CD4-positive, CD25-positive, alpha-beta regulatory T cell (primary cell): Measurements from ENCODE around the gene SPAG16. TPM values are rescaled to one million over a fixed set of nuclear protein-coding genes. Genes with fewer than 3 reads are reported as not detected.

Source experiments
- ATAC-seq, 2 donors: fragments of 150-1000 bp; cut with Tn5 transposase; one replicate each; pipeline ENCODE4 v1.10.0; 2021; ENCODE audit warnings: low read depth in 2 of 2, moderate number of reproducible peaks in 2 of 2, moderate library complexity in 1 of 2
- DNase-seq, 3 donors: peaks; one replicate each; pipeline versions ENCODE4 v3.0.0 to v3.0.0-alpha.2; 2012 to 2022; ENCODE audit warnings: mixed read lengths in 1 of 3
- H3K27ac ChIP-seq: one replicate; pipeline ENCODE4 v1.7.0; 2013; ENCODE audit warnings: mild to moderate bottlenecking, low read length; ENCODE audit not compliant: insufficient read depth, poor library complexity, severe bottlenecking
- H3K27me3 ChIP-seq: one replicate; pipeline ENCODE4 v1.7.0; 2013; ENCODE audit warnings: low read length; ENCODE audit not compliant: control insufficient read depth, insufficient read depth
- H3K36me3 ChIP-seq: one replicate; pipeline ENCODE4 v1.7.0; 2013; ENCODE audit warnings: mild to moderate bottlenecking, low read length, moderate library complexity; ENCODE audit not compliant: control insufficient read depth, insufficient read depth
- H3K4me1 ChIP-seq: 2 replicates; pipeline ENCODE4 v1.7.0; 2013; ENCODE audit warnings: mild to moderate bottlenecking, low read length; ENCODE audit not compliant: insufficient read depth, control insufficient read depth, poor library complexity, severe bottlenecking
- H3K4me3 ChIP-seq: one replicate; pipeline ENCODE4 v1.7.0; 2013; ENCODE audit warnings: low read depth, mild to moderate bottlenecking, low read length, moderate library complexity
- H3K9me3 ChIP-seq, 2 experiments: 1 replicate in 1 of 2; 2 replicates in 1 of 2; pipeline ENCODE4 v1.7.0; 2013; ENCODE audit warnings: low read length in 2 of 2, mild to moderate bottlenecking in 1 of 2, moderate library complexity in 1 of 2; ENCODE audit not compliant: control insufficient read depth in 2 of 2
- H3K27ac Mint-ChIP-seq, 3 donors: one replicate each; pipeline ENCODE4 v1.8.0; 2020 to 2022; ENCODE audit warnings: mild to moderate bottlenecking in 3 of 3, mixed read lengths in 3 of 3, moderate library complexity in 2 of 3
- H3K27me3 Mint-ChIP-seq: one replicate; pipeline ENCODE4 v1.8.0; 2022; ENCODE audit warnings: mild to moderate bottlenecking, mixed read lengths
- H3K36me3 Mint-ChIP-seq: one replicate; pipeline ENCODE4 v1.8.0; 2020; ENCODE audit warnings: mixed read lengths
- H3K4me1 Mint-ChIP-seq, 4 donors: one replicate each; pipeline ENCODE4 v1.8.0; 2020 to 2022; ENCODE audit warnings: mixed read lengths in 4 of 4, mild to moderate bottlenecking in 1 of 4
- H3K4me3 Mint-ChIP-seq, 4 donors: one replicate each; pipeline ENCODE4 v1.8.0; 2020 to 2022; ENCODE audit warnings: mild to moderate bottlenecking in 4 of 4, mixed read lengths in 4 of 4, moderate library complexity in 3 of 4
- H3K9me3 Mint-ChIP-seq, 7 donors: one replicate each; pipeline ENCODE4 v1.8.0; 2020 to 2022; ENCODE audit warnings: mixed read lengths in 7 of 7, mild to moderate bottlenecking in 3 of 7, moderate library complexity in 2 of 7
- polyA plus RNA-seq, 4 donors: library from polyadenylated mRNA; unstranded; fragments of 300-500 nt; fragmentation: Illumina TruSeq; gene quantifications; one replicate each; pipeline ENCODE4 v1.2.3, GENCODE V29; 2021
- total RNA-seq: library from RNA; stranded (reverse); gene quantifications from one replicate; pipeline ENCODE4 v1.2.3, GENCODE V29; 2022

The SPAG16 gene
- total and polyA plus RNA-seq, 5 donors from 2014 or later = 7.7 to 21.1 (median 19.4) TPM

- H3K27ac ChIP-seq = no peak overlapping the region
- no peaks in the 10 kb centered on the region for H3K4me1 Mint-ChIP-seq
- ATAC-seq = no peak
These were observed 900.2 kb downstream of the SPAG16 start for GRCh38 chr2:214184461-214184860.

GRCh38 chr2:214185546-214185945 is 901.3 kb downstream of the SPAG16 start:
- peaks cover 0 to 1% (median 0%) of the 10 kb centered on the region in 7 donors for H3K9me3 Mint-ChIP-seq

More at GRCh38 chr2:214184461-214184860, 900.2 kb downstream of the SPAG16 start:
- Histone ChIP-seq H3K9me3 (no peaks in the 10 kb centered on the region), H3K4me1 (no peaks in the 10 kb centered on the region), H3K27me3 (no peaks in the 10 kb centered on the region), H3K4me3 (no peak overlapping the region), H3K36me3 (no peaks in the 10 kb centered on the region)
- Mint-ChIP-seq H3K36me3 (no peaks in the 10 kb centered on the region), H3K4me3 (no peak overlapping the region), H3K27ac (no peak overlapping the region), H3K9me3 (no peaks in the 10 kb centered on the region), H3K27me3 (no peaks in the 10 kb centered on the region)
- no peak for DNase-seq

GRCh38 chr2:214192711-214193110 is 908.4 kb downstream of the SPAG16 start:
- Mint-ChIP-seq H3K27me3 (no peaks in the 10 kb centered on the region), H3K4me1 (no peaks in the 10 kb centered on the region), H3K4me3 (no peak overlapping the region), H3K9me3 (peaks cover 0 to 2% (median 0%) of the 10 kb centered on the region in 7 donors), H3K36me3 (no peaks in the 10 kb centered on the region), H3K27ac (no peak overlapping the region)
- ATAC-seq (no peak), DNase-seq (no peak)
- Histone ChIP-seq H3K9me3 (no peaks in the 10 kb centered on the region), H3K27me3 (no peaks in the 10 kb centered on the region), H3K4me1 (no peaks in the 10 kb centered on the region), H3K4me3 (no peak overlapping the region), H3K27ac (no peak overlapping the region), H3K36me3 (no peaks in the 10 kb centered on the region)

More at GRCh38 chr2:214185546-214185945, 901.3 kb downstream of the SPAG16 start:
- Histone ChIP-seq H3K27me3 (no peaks in the 10 kb centered on the region), H3K4me1 (no peaks in the 10 kb centered on the region), H3K27ac (no peak overlapping the region), H3K36me3 (no peaks in the 10 kb centered on the region), H3K9me3 (no peaks in the 10 kb centered on the region), H3K4me3 (no peak overlapping the region)
- ATAC-seq (no peak), DNase-seq (no peak)
- Mint-ChIP-seq H3K27me3 (no peaks in the 10 kb centered on the region), H3K4me3 (no peak overlapping the region), H3K36me3 (no peaks in the 10 kb centered on the region), H3K27ac (no peak overlapping the region), H3K4me1 (no peaks in the 10 kb centered on the region)

- Mint-ChIP-seq H3K36me3 (no peaks in the 10 kb centered on the region), H3K4me3 (no peak overlapping the region), H3K9me3 (peaks cover 0 to 4% (median 0%) of the 10 kb centered on the region in 7 donors), H3K27me3 (no peaks in the 10 kb centered on the region), H3K27ac (no peak overlapping the region), H3K4me1 (no peaks in the 10 kb centered on the region)
- H3K27me3 ChIP-seq = no peaks in the 10 kb centered on the region
- no peak for ATAC-seq
- H3K4me1 ChIP-seq = no peaks in the 10 kb centered on the region
- H3K4me3 ChIP-seq = no peak overlapping the region
- no peak overlapping the region for H3K27ac ChIP-seq
- DNase-seq = no peak
- no peaks in the 10 kb centered on the region for H3K9me3 ChIP-seq
- no peaks in the 10 kb centered on the region for H3K36me3 ChIP-seq
These were observed 909.7 kb downstream of the SPAG16 start for GRCh38 chr2:214193943-214194342.

GRCh38 chr2:214196260-214196659 is 912.0 kb downstream of the SPAG16 start:
- no peak overlapping the region for H3K27ac Mint-ChIP-seq
- peaks cover 0 to 6% (median 0%) of the 10 kb centered on the region in 7 donors for H3K9me3 Mint-ChIP-seq
- H3K4me1 Mint-ChIP-seq = no peaks in the 10 kb centered on the region
- no peak overlapping the region for H3K4me3 Mint-ChIP-seq
- Histone ChIP-seq H3K27me3 (no peaks in the 10 kb centered on the region), H3K4me1 (no peaks in the 10 kb centered on the region), H3K4me3 (no peak overlapping the region), H3K27ac (no peak overlapping the region), H3K36me3 (no peaks in the 10 kb centered on the region), H3K9me3 (no peaks in the 10 kb centered on the region)
- no peaks in the 10 kb centered on the region for H3K27me3 Mint-ChIP-seq
- no peak for ATAC-seq
- H3K36me3 Mint-ChIP-seq = no peaks in the 10 kb centered on the region
- no peak for DNase-seq

GRCh38 chr2:214201892-214202291 is 917.6 kb downstream of the SPAG16 start:
- H3K36me3 Mint-ChIP-seq = no peaks in the 10 kb centered on the region
- Histone ChIP-seq H3K4me3 (no peak overlapping the region), H3K4me1 (no peaks in the 10 kb centered on the region), H3K27me3 (no peaks in the 10 kb centered on the region), H3K36me3 (no peaks in the 10 kb centered on the region), H3K27ac (no peak overlapping the region), H3K9me3 (no peaks in the 10 kb centered on the region)
- no peak overlapping the region for H3K4me3 Mint-ChIP-seq
- no peak overlapping the region for H3K27ac Mint-ChIP-seq
- DNase-seq = no peak
- no peaks in the 10 kb centered on the region for H3K27me3 Mint-ChIP-seq
- H3K9me3 Mint-ChIP-seq = peaks cover 0 to 5% (median 0%) of the 10 kb centered on the region in 7 donors
- no peak for ATAC-seq
- no peaks in the 10 kb centered on the region for H3K4me1 Mint-ChIP-seq

- no peaks in the 10 kb centered on the region for H3K27me3 ChIP-seq
- ATAC-seq = no peak
- no peaks in the 10 kb centered on the region for H3K9me3 ChIP-seq
- Mint-ChIP-seq H3K4me3 (no peak overlapping the region), H3K36me3 (no peaks in the 10 kb centered on the region), H3K27me3 (no peaks in the 10 kb centered on the region), H3K9me3 (peaks cover 0 to 6% (median 4%) of the 10 kb centered on the region in 7 donors), H3K27ac (no peak overlapping the region), H3K4me1 (no peaks in the 10 kb centered on the region)
- DNase-seq = no peak
- no peak overlapping the region for H3K27ac ChIP-seq
- no peaks in the 10 kb centered on the region for H3K36me3 ChIP-seq
- H3K4me1 ChIP-seq = no peaks in the 10 kb centered on the region
- H3K4me3 ChIP-seq = no peak overlapping the region
These were observed 919.0 kb downstream of the SPAG16 start for GRCh38 chr2:214203214-214203613.

GRCh38 chr2:214203744-214204289 is 919.6 kb downstream of the SPAG16 start:
- no peaks in the 10 kb centered on the region for H3K27me3 Mint-ChIP-seq
- no peaks in the 10 kb centered on the region for H3K4me1 Mint-ChIP-seq
- no peak overlapping the region for H3K27ac Mint-ChIP-seq
- H3K9me3 Mint-ChIP-seq = peaks cover 0 to 6% (median 3%) of the 10 kb centered on the region in 7 donors
- Histone ChIP-seq H3K27me3 (no peaks in the 10 kb centered on the region), H3K4me1 (no peaks in the 10 kb centered on the region), H3K4me3 (no peak overlapping the region), H3K27ac (no peak overlapping the region), H3K36me3 (no peaks in the 10 kb centered on the region), H3K9me3 (no peaks in the 10 kb centered on the region)
- ATAC-seq = no peak
- H3K4me3 Mint-ChIP-seq = no peak overlapping the region
- H3K36me3 Mint-ChIP-seq = no peaks in the 10 kb centered on the region
- no peak for DNase-seq
